Measurements from ENCODE around the gene GNLY. TPM values are rescaled to one million over a fixed set of nuclear protein-coding genes. Genes with fewer than 3 reads are reported as not detected.

GNLY gene
- total RNA-seq: 1 to 10 TPM; 2.6 to 3.2 TPM

DNA sequence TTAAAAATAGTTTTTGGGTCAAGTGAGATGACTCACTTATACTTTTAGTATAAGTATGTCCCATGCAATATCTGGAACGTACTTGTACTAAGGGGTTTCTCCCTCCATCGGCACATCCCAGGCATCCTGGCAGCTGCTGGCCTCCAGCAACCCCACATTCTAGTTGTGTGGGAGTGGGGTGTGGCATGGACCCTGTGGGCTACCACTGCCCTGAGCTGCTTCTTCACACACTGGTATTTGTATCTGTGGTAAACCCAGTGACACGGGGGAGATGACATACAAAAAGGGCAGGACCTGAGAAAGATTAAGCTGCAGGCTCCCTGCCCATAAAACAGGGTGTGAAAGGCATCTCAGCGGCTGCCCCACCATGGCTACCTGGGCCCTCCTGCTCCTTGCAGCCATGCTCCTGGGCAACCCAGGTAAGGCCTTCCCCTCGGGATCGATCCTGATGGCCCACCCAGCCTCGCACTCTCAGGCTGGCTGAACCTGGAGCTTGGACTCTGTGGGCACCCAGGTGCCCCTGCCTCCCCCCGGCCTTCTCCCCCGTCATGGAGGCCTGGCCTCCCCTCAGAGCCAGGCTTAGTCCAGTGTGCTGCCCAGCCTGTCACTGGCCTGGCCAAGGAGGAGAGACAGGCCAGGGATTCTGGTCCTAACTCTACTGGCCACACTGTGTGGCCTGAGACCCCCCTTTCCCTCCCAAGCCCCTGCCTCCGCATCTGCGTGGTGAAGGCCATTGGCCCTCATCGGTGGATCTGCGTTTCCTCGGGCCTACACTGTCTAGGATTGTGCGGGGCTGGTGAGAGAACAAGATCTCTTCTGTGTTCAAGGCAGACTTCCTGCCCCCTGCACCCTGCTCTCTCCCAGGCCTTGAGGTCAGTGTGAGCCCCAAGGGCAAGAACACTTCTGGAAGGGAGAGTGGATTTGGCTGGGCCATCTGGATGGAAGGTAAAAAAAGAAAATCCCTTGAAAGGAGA, at the start of gene GNLY:
Gene GNLY (plus strand): TSS at position 307 of the 974 bp plus-strand sequence. CDS start 61 bp downstream, at position 368.
- Mint-ChIP-seq H3K36me3 (ENCODE audit: low read depth) (no peaks in the 10 kb centered on the region), H3K27me3 (ENCODE audit: low read depth) (no peaks in the 10 kb centered on the region), H3K27ac (no peak within 1 kb of the TSS), H3K4me1 (ENCODE audit: low read depth) (no peaks in the 10 kb centered on the region), H3K4me3 (no peak within 1 kb of the TSS), H3K9me3 (no peaks in the 10 kb centered on the region)
- intact Hi-C loops (cut with micrococcal nuclease): no loop called here
- DNase-seq: no peak
- CTCF ChIA-PET: interaction anchor here (2.3 kb wide), 2 partner anchors 11 to 13 kb away, joined by 6 to 9 read pairs; no protein-coding TSS in a partner anchor

DNA sequence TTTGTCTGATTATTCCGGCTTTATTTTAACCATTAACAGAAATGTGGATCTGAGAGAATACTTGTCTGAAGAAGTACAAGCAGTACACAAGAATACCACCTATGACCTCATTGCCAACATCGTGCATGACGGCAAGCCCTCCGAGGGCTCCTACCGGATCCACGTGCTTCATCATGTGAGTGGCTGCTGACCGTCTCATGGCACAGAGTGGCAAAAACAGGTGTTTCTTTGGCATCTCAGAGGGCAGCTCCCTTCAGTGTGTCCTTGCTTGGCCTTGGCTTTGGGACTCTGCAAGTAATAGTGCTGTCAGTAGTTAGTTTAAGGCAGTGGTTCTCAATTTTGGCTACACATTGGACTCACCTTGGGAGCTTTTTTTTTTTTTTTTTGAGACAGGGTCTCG, 49.2 kb upstream of the GNLY start:
- no peak overlapping the region for H3K4me3 Mint-ChIP-seq
- H3K36me3 Mint-ChIP-seq (ENCODE audit: low read depth): peaks cover 74% of the 10 kb centered on the region
- intact Hi-C loops (cut with micrococcal nuclease): no loop called here
- H3K4me1 Mint-ChIP-seq (ENCODE audit: low read depth): no peaks in the 10 kb centered on the region
- H3K9me3 Mint-ChIP-seq: no peaks in the 10 kb centered on the region
- H3K27me3 Mint-ChIP-seq (ENCODE audit: low read depth): no peaks in the 10 kb centered on the region
- DNase-seq: no peak
- CTCF ChIA-PET: interaction anchor here (0.7 to 10.1 kb wide), 2 partner anchors 8 to 64 kb away, joined by 3 to 75 read pairs; no protein-coding TSS in a partner anchor
- no peak overlapping the region for H3K27ac Mint-ChIP-seq

DNA sequence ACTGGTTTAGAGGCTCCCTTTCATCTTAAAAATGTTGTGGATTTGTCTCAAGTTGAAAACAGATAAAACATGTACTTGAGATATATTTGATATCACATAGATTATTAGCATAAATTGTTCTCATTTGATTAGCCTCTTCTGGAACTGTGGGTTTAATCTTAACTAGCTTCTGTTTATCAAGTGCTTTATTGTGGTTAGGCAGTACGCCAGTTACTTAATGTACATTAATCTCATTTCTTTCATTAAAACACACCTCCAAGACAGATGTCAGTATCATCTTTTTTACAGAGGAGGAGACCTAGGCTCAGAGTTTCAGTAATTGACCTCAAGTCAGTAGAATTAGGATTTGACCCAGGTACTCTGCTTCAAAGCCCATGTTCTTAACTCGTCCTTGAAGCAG, 48.0 kb upstream of the GNLY start:
- H3K9me3 Mint-ChIP-seq: no peaks in the 10 kb centered on the region
- intact Hi-C loops (cut with micrococcal nuclease): no loop called here
- no peak for DNase-seq
- no peak overlapping the region for H3K4me3 Mint-ChIP-seq
- CTCF ChIA-PET: interaction anchor here (10.1 kb wide), 1 partner anchor 9 kb away, joined by 75 read pairs; no protein-coding TSS in a partner anchor
- H3K27me3 Mint-ChIP-seq (ENCODE audit: low read depth): no peaks in the 10 kb centered on the region
- H3K27ac Mint-ChIP-seq: no peak overlapping the region
- H3K36me3 Mint-ChIP-seq (ENCODE audit: low read depth): peaks cover 64% of the 10 kb centered on the region
- H3K4me1 Mint-ChIP-seq (ENCODE audit: low read depth): no peaks in the 10 kb centered on the region

DNA sequence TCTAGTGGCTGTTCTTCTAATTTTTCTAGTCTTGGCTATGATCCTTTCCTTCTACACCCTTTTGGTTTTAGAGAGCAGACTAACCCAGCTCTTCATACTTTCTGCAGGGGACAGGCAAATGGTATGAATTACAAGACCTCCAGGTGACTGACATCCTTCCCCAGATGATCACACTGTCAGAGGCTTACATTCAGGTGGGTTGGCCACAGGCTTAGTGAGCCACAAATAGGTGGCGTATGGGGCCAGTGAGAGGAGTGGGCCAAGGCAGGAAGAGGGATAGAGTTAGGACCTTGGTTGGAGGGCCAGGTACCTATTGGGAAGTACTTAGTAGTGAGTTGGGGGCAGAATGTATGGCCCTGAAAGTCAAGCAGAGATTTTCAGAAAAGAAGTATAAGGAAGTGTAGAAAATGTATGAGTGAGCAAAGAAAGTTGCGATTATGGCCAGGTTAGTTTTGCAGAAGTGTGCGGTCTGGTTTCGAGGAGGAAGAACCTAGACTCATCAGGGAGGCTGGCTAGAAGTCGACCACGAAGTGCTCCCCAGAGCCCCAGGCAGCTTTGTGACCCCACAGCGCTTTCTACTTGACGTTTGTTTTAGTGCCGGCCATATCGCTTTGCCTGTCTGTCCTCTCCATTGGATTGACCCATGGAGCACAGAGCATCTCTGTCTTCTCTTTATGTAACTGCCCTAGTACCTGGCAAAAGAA, 46.2 kb upstream of the GNLY start:
- H3K27me3 Mint-ChIP-seq (ENCODE audit: low read depth): no peaks in the 10 kb centered on the region
- intact Hi-C loops (cut with micrococcal nuclease): no loop called here
- no peak overlapping the region for H3K4me3 Mint-ChIP-seq
- CTCF ChIA-PET: interaction anchor here (0.6 to 10.1 kb wide), 6 partner anchors 11 to 238 kb away, joined by 3 to 75 read pairs (median 4); no protein-coding TSS in a partner anchor
- H3K36me3 Mint-ChIP-seq (ENCODE audit: low read depth): peaks cover 55% of the 10 kb centered on the region
- no peaks in the 10 kb centered on the region for H3K4me1 Mint-ChIP-seq (ENCODE audit: low read depth)
- no peaks in the 10 kb centered on the region for H3K9me3 Mint-ChIP-seq
- no peak overlapping the region for H3K27ac Mint-ChIP-seq
- DNase-seq: no peak

DNA sequence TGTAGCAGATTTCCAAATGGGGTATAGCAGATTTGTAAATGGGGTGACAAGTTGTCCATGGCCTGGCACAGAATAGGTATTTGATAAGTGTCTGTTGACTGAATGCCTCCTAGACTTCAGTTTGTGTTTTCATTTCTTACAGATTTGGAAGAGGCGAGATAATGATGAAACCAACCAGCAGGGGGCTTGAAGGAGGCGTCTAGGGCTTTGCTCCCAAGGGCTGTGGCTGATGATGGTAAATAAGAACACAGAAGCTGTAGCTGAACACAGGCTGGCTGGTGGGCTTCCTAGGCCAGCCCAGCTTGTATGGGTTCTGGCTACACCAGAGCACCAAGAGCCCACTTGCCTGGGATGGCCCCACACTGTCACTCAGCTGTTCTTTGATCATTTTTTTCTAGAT, 45.5 kb upstream of the GNLY start:
- H3K4me1 Mint-ChIP-seq (ENCODE audit: low read depth): no peaks in the 10 kb centered on the region
- no peaks in the 10 kb centered on the region for H3K9me3 Mint-ChIP-seq

DNA sequence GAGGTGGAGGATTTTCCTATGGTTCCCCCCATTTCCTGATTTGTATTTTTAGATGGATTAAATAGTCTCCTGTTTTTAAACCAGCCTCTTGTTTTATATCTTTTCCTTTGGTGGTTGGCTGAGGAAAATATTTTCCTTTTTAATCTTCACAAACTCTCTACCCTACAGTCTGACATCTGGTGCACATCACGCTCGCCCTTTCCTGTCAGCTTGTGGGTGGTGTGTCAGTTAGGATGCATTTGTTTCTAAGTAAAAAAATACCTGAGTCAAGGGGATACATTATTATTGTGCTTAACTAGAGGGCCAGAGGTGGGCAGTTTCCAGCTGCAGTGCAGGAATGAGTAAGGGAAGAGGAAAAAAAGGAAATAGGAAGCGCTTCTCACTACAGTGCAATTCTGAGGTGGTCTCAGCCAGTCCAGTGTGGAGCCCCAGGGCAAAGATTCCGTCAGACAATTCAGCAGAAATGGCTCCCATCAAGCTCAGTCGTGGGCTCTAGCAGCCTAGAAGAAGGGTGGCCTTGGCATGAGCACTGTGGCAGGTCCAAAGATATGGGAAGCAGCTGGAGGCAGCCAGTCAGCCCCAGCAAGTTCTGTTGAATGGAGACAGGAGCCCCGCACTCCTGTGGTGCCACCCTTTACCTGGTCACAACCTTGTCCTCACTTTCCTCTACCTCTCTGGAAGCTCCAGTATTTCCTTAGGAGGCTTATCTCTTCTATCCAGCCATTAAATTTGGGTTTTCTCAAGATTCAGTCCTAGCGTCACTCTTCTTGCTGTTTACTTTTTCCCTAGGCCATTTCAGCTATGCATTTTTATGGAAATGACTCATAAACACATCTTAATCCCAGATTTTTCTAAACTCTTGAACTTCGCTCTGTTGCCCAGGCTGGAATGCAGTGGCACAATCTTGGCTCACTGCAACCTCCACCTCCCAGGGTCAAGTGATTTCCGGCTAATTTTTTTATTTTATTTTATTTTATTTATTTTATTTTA, 44.7 kb upstream of the GNLY start:
- CTCF ChIA-PET: interaction anchor here (0.6 to 10.1 kb wide), 7 partner anchors 13 to 330 kb away, joined by 3 to 75 read pairs (median 3); no protein-coding TSS in a partner anchor
- no peak for DNase-seq
- Mint-ChIP-seq H3K36me3 (ENCODE audit: low read depth) (peaks cover 55% of the 10 kb centered on the region), H3K27ac (peak overlapping the region; percentile 63), H3K4me3 (no peak overlapping the region), H3K9me3 (no peaks in the 10 kb centered on the region), H3K27me3 (ENCODE audit: low read depth) (no peaks in the 10 kb centered on the region), H3K4me1 (ENCODE audit: low read depth) (no peaks in the 10 kb centered on the region)
- intact Hi-C loops (cut with micrococcal nuclease): no loop called here

More for the DNA sequence above, 45.5 kb upstream of the GNLY start:
- Mint-ChIP-seq H3K36me3 (ENCODE audit: low read depth) (peaks cover 54% of the 10 kb centered on the region), H3K27ac (no peak overlapping the region), H3K4me3 (no peak overlapping the region), H3K27me3 (ENCODE audit: low read depth) (no peaks in the 10 kb centered on the region)
- CTCF ChIA-PET: interaction anchor here (1.0 to 10.1 kb wide), 5 partner anchors 12 to 124 kb away, joined by 3 to 75 read pairs (median 3); no protein-coding TSS in a partner anchor
- DNase-seq: no peak
- intact Hi-C loops (cut with micrococcal nuclease): no loop called here

DNA sequence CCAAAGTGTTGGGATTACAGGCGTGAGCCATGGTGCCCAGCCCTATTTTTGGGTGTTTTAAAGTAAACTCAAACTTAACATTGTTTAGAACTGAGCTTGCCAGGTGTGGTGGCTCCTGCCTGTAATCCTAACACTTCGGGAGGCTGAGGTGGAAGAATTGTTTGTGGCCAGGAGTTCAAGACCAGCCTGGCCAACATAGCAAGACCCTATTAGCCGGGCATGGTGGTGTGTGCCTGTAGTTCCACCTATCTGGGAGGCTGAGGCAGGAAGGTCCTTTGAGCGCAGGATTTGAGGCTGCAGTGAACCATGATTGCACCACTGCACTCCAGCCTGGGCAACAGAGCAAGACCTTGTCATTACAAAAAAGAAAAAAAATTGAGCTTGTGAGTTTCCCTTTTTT, 43.7 kb upstream of the GNLY start:
- peaks cover 51% of the 10 kb centered on the region for H3K36me3 Mint-ChIP-seq (ENCODE audit: low read depth)
- CTCF ChIA-PET: interaction anchor here (0.6 to 10.1 kb wide), 3 partner anchors 14 to 271 kb away, joined by 3 to 75 read pairs (median 4); no protein-coding TSS in a partner anchor

DNA sequence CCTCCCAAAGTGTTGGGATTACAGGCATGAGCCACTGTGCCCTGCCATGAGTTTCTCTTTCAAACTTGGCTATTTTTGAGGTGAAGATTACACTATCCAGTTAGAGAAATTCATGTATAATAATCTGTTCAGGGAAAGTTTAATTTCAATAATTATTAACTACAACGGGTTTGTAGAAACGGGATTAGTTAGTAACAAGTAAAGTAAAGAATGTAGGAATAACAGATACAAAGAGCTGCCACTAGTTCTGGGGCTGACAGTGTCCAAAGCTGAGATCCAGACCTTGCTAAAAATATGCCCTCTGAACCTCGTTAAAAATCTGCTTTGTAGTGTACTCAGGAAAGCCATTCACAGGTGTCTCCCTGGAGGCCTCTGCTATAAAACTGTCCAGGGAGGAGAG, 43.1 kb upstream of the GNLY start:
- H3K36me3 Mint-ChIP-seq (ENCODE audit: low read depth): peaks cover 47% of the 10 kb centered on the region
- CTCF ChIA-PET: interaction anchor here (0.6 to 10.1 kb wide), 2 partner anchors 14 to 272 kb away, joined by 3 to 75 read pairs; no protein-coding TSS in a partner anchor

More for the DNA sequence above, 43.7 kb upstream of the GNLY start:
- DNase-seq: no peak
- Mint-ChIP-seq H3K27me3 (ENCODE audit: low read depth) (no peaks in the 10 kb centered on the region), H3K4me3 (no peak overlapping the region), H3K27ac (no peak overlapping the region), H3K4me1 (ENCODE audit: low read depth) (no peaks in the 10 kb centered on the region), H3K9me3 (no peaks in the 10 kb centered on the region)
- intact Hi-C loops (cut with micrococcal nuclease): no loop called here

DNA sequence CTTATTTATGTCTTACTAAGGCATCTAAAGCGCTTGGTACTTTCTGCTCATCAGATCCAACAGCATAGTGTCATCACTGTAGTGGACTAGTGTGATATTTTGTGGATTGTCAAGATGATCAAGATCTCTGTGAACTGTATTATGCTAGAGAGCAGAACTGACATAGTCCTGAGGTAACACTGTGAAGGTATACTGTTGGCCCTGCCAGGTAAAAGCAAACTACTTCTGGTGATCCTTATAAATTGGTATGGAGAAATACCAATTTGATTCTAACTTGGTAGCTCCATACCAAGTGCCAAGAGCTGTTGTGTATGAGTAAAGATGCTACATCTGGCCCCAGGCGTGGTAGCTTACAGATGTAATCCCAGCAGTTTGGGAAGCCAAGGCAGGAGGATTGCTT, 42.1 kb upstream of the GNLY start:
- DNase-seq: no peak
- CTCF ChIA-PET: interaction anchor here (0.8 to 10.1 kb wide), 3 partner anchors 15 to 27 kb away, joined by 3 to 75 read pairs (median 4); no protein-coding TSS in a partner anchor
- H3K27me3 Mint-ChIP-seq (ENCODE audit: low read depth): no peaks in the 10 kb centered on the region
- H3K9me3 Mint-ChIP-seq: no peaks in the 10 kb centered on the region
- H3K4me3 Mint-ChIP-seq: no peak overlapping the region
- H3K4me1 Mint-ChIP-seq (ENCODE audit: low read depth): no peaks in the 10 kb centered on the region
- no peak overlapping the region for H3K27ac Mint-ChIP-seq
- peaks cover 40% of the 10 kb centered on the region for H3K36me3 Mint-ChIP-seq (ENCODE audit: low read depth)
- intact Hi-C loops (cut with micrococcal nuclease): no loop called here

More for the DNA sequence above, 43.1 kb upstream of the GNLY start:
- DNase-seq: no peak
- no peak overlapping the region for H3K27ac Mint-ChIP-seq
- H3K9me3 Mint-ChIP-seq: no peaks in the 10 kb centered on the region
- no peaks in the 10 kb centered on the region for H3K4me1 Mint-ChIP-seq (ENCODE audit: low read depth)
- intact Hi-C loops (cut with micrococcal nuclease): no loop called here
- H3K27me3 Mint-ChIP-seq (ENCODE audit: low read depth): no peaks in the 10 kb centered on the region
- no peak overlapping the region for H3K4me3 Mint-ChIP-seq

DNA sequence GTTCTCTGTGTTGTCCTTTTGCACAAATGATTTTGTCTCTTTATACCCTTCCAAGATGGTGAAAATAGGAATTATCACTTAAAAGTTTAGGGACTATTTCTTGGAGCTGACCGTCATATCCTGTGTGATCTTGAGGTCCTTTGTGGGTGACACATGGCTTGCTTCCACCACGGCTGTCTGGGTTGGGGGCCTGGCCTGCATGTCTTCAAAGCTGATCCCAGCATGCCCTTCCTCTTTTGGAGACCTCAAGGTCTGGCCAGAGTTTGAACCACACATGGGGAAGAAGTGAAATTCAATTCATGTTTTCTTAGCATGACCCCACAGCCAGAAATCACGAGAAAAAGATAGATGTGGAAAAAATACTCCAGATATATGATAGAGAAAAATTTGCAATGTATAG, 40.2 kb upstream of the GNLY start:
- CTCF ChIA-PET: interaction anchor here (10.1 kb wide), 1 partner anchor 17 kb away, joined by 75 read pairs; no protein-coding TSS in a partner anchor
- intact Hi-C loops (cut with micrococcal nuclease): no loop called here
- DNase-seq: no peak
- peaks cover 31% of the 10 kb centered on the region for H3K36me3 Mint-ChIP-seq (ENCODE audit: low read depth)
- no peak overlapping the region for H3K4me3 Mint-ChIP-seq
- no peaks in the 10 kb centered on the region for H3K4me1 Mint-ChIP-seq (ENCODE audit: low read depth)
- no peaks in the 10 kb centered on the region for H3K9me3 Mint-ChIP-seq
- H3K27ac Mint-ChIP-seq: no peak overlapping the region
- no peaks in the 10 kb centered on the region for H3K27me3 Mint-ChIP-seq (ENCODE audit: low read depth)

DNA sequence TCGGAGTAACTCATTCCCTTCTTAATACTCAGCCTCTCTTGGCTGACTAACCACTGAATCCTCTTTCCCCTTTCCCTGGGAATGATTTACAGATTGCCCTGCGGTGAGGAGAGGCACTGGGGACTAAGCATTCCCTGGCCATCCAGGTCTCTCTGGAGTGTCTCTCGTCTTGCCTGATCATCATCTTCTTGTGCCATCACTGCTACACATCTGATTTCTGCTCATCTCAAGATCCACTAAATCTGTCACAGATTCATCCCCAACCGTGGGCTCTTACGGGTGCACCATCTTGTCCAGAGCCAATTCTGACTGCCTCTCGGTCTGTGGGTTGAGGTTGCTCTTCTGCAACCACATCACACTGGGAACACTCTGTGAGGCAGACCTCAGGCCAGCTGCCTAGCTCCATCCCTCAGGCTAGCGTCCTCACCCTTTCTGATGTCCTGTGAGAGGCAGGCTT, 38.2 kb upstream of the GNLY start:
- CTCF ChIA-PET: interaction anchor here (2.2 kb wide), 1 partner anchor 19 kb away, joined by 9 read pairs; no protein-coding TSS in a partner anchor
- intact Hi-C loops (cut with micrococcal nuclease): no loop called here
- no peak for DNase-seq

More for the DNA sequence above, 38.2 kb upstream of the GNLY start:
- H3K27ac Mint-ChIP-seq: no peak overlapping the region
- no peaks in the 10 kb centered on the region for H3K4me1 Mint-ChIP-seq (ENCODE audit: low read depth)
- H3K27me3 Mint-ChIP-seq (ENCODE audit: low read depth): no peaks in the 10 kb centered on the region
- H3K36me3 Mint-ChIP-seq (ENCODE audit: low read depth): peaks cover 24% of the 10 kb centered on the region
- no peak overlapping the region for H3K4me3 Mint-ChIP-seq
- no peaks in the 10 kb centered on the region for H3K9me3 Mint-ChIP-seq

Measured in activated naive CD4-positive, alpha-beta T cell treated with anti-CD3 and anti-CD28 coated beads for 36 hours (primary cell).